Measurements from ENCODE around the gene FUOM.

- no peak for TF ChIP-seq CTCF (conservative IDR thresholded peaks at IDR 0.05; ENCODE audit: low read depth, low read length)
- TF ChIP-seq USF2 (IDR thresholded peaks at IDR 0.05; ENCODE audit: low read depth, low read length): no peak
- TF ChIP-seq NFE2L2 (IDR thresholded peaks at IDR 0.05; ENCODE audit: low read depth, low read length): no peak
- no peak for TF ChIP-seq POLR2A (IDR thresholded peaks at IDR 0.05; ENCODE audit: low read depth, low read length)
- TF ChIP-seq MAFK (IDR thresholded peaks at IDR 0.05; ENCODE audit: low read depth, low read length): no peak
- no peak for TF ChIP-seq ELK1 (IDR thresholded peaks at IDR 0.05; ENCODE audit: borderline replicate concordance, low read depth, low read length)
- no peak for TF ChIP-seq RCOR1 (IDR thresholded peaks at IDR 0.05; ENCODE audit: insufficient replicate concordance, low read length)
- TF ChIP-seq RAD21 (IDR thresholded peaks at IDR 0.05; ENCODE audit: low read length): no peak
- no peak for TF ChIP-seq MAZ (IDR thresholded peaks at IDR 0.05; ENCODE audit: borderline replicate concordance, low read depth, low read length)
These were observed 27.4 kb upstream of the FUOM start for GRCh38 chr10:133385214-133385613.
